ENCODE results near the gene MORN1. TPM values are rescaled to one million over a fixed set of nuclear protein-coding genes. Genes with fewer than 3 reads are reported as not detected.

MORN1 gene
- total RNA-seq, 4 donors from 2014 or later = 2.8 to 9.6 (median 4.3) TPM

- no peak for TF ChIP-seq CTCF (IDR thresholded peaks at IDR 0.05; ENCODE audit: low read depth)
These were observed 89.6 kb downstream of the MORN1 start for GRCh38 chr1:2301607-2302291.

- no peak for TF ChIP-seq CTCF (IDR thresholded peaks at IDR 0.05; ENCODE audit: low read depth)
These were observed 90.3 kb downstream of the MORN1 start for GRCh38 chr1:2300851-2301606.

GRCh38 chr1:2300004-2300771, 91.2 kb downstream of the MORN1 start:
- TF ChIP-seq CTCF (IDR thresholded peaks at IDR 0.05; ENCODE audit: low read depth) = no peak

GRCh38 chr1:2299131-2299627, 92.2 kb downstream of the MORN1 start:
- no peak for TF ChIP-seq CTCF (IDR thresholded peaks at IDR 0.05; ENCODE audit: low read depth)

GRCh38 chr1:2298685-2299084, 92.7 kb downstream of the MORN1 start:
- TF ChIP-seq CTCF (IDR thresholded peaks at IDR 0.05; ENCODE audit: low read depth) = no peak

- no peak for TF ChIP-seq CTCF (IDR thresholded peaks at IDR 0.05; ENCODE audit: low read depth)
These were observed 93.9 kb downstream of the MORN1 start for GRCh38 chr1:2297246-2298011.

Measured in subcutaneous adipose tissue (tissue), 4 donors.